MM.1S (cell line): ENCODE data around the gene BFSP1.
A peak's percentile ranks its signal among the peaks of the same experiment; 100 is the strongest.

Experiments used
- DNase-seq: peaks from one replicate; pipeline ENCODE4 v3.0.0-alpha.2; 2015
- H2AFZ ChIP-seq: fragments of 300-600 bp; sonication (generic); 2 replicates; pipeline ENCODE4 v1.6.0; 2016; ENCODE audit warnings: antibody characterized with exemption, low read length
- H3F3A ChIP-seq: fragments of 300-600 bp; sonication (generic); 2 replicates; pipeline ENCODE4 v1.6.1; 2016; ENCODE audit warnings: mild to moderate bottlenecking, antibody characterized with exemption, low read length, moderate library complexity, mixed read lengths; ENCODE audit not compliant: insufficient read depth
- H3K27ac ChIP-seq: fragments of 300-600 bp; sonication (generic); 2 replicates; pipeline ENCODE4 v1.5.1; 2016; ENCODE audit warnings: mild to moderate bottlenecking, low read length
- H3K27me3 ChIP-seq: fragments of 300-600 bp; sonication (generic); replicated peaks from 2 replicates; pipeline ENCODE4 v1.6.0; 2016; ENCODE audit warnings: low read length; ENCODE audit not compliant: insufficient read depth
- H3K36me3 ChIP-seq: fragments of 300-600 bp; sonication (generic); replicated peaks from 2 replicates; pipeline ENCODE4 v1.6.1; 2016; ENCODE audit warnings: mild to moderate bottlenecking, low read length, mixed read lengths; ENCODE audit not compliant: insufficient read depth
- H3K4me1 ChIP-seq: fragments of 300-600 bp; sonication (generic); 2 replicates; pipeline ENCODE4 v1.6.1; 2016; ENCODE audit warnings: low read length, mixed read lengths
- H3K4me2 ChIP-seq: fragments of 300-600 bp; sonication (generic); 2 replicates; pipeline ENCODE4 v1.6.0; 2016; ENCODE audit warnings: low read depth, low read length
- H3K4me3 ChIP-seq: fragments of 300-600 bp; sonication (generic); 2 replicates; pipeline ENCODE4 v1.5.1; 2016; ENCODE audit warnings: low read length, mixed read lengths
- H3K79me2 ChIP-seq: fragments of 300-600 bp; sonication (generic); 2 replicates; pipeline ENCODE4 v1.6.1; 2016; ENCODE audit warnings: mixed run types, low read length, mixed read lengths
- H3K9ac ChIP-seq: fragments of 300-600 bp; sonication (generic); 2 replicates; pipeline ENCODE4 v1.6.1; 2016; ENCODE audit warnings: low read length, mixed read lengths
- H3K9me2 ChIP-seq: fragments of 300-600 bp; sonication (generic); replicated peaks from 2 replicates; pipeline ENCODE4 v1.6.1; 2016; ENCODE audit warnings: mild to moderate bottlenecking, low read length, mixed read lengths; ENCODE audit not compliant: insufficient read depth
- H3K9me3 ChIP-seq: fragments of 300-600 bp; sonication (generic); replicated peaks from 2 replicates; pipeline ENCODE4 v1.6.1; 2016; ENCODE audit warnings: mild to moderate bottlenecking, low read length, mixed read lengths; ENCODE audit not compliant: insufficient read depth
- H4K20me1 ChIP-seq: fragments of 300-600 bp; sonication (generic); 2 replicates; pipeline ENCODE4 v1.6.1; 2016; ENCODE audit warnings: mild to moderate bottlenecking, low read length, moderate library complexity, mixed read lengths; ENCODE audit not compliant: insufficient read depth
- EZH2 ChIP-seq: fragments of 300-600 bp; sonication (generic); optimal IDR thresholded peaks from 2 replicates; pipeline ENCODE3; 2017; ENCODE audit warnings: low read depth, mild to moderate bottlenecking, antibody characterized with exemption, low read length, mixed read lengths
- EZH2phosphoT487 ChIP-seq: fragments of 300-600 bp; sonication (generic); IDR thresholded peaks from 2 replicates; pipeline ENCODE4 v1.6.1; 2018; ENCODE audit warnings: antibody characterized with exemption, low read length
- TF ChIP-seq, protein P1 (sequence below): fragments of 300-600 bp; sonication (generic); IDR thresholded peaks from 2 replicates; pipeline ENCODE4 v1.5.1; 2016; ENCODE audit warnings: antibody characterized with exemption, low read length, mixed read lengths

Gene BFSP1

DNA sequence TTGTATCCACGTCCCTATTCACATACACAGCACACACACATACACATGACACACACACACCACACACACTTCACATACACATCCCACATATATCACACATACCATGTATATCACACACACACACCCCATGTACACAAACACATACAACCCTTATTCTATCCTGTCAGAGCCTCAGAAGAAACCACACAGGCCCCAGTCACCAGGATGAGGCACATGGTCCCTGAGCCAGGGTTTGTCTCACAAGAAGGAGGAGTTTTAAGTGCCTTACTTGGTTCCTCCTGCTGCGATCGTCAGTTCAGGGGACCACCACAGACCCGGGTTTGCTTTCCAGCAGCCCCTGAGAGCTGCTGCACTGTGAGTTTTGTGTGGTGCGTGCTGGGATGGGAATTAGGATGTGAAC lies 23.6 kb downstream of the BFSP1 start:
- Histone ChIP-seq H3K9ac (no peak overlapping the region), H3K27ac (no peak overlapping the region), H3K4me2 (no peak overlapping the region), H3K36me3 (no peaks in the 10 kb centered on the region), H3K4me3 (no peak overlapping the region), H4K20me1 (no peaks in the 10 kb centered on the region), H3K9me2 (no peaks in the 10 kb centered on the region), H3K27me3 (no peaks in the 10 kb centered on the region), H3F3A (no peaks in the 10 kb centered on the region), H2AFZ (no peak overlapping the region), H3K4me1 (peaks cover 21% of the 10 kb centered on the region; the same call in 1 of the 2 replicates), H3K79me2 (no peaks in the 10 kb centered on the region), H3K9me3 (no peaks in the 10 kb centered on the region)
- DNase-seq: no peak
- TF ChIP-seq EZH2phosphoT487 (no peak), EZH2 (no peak)
- TF ChIP-seq, protein P1, sequence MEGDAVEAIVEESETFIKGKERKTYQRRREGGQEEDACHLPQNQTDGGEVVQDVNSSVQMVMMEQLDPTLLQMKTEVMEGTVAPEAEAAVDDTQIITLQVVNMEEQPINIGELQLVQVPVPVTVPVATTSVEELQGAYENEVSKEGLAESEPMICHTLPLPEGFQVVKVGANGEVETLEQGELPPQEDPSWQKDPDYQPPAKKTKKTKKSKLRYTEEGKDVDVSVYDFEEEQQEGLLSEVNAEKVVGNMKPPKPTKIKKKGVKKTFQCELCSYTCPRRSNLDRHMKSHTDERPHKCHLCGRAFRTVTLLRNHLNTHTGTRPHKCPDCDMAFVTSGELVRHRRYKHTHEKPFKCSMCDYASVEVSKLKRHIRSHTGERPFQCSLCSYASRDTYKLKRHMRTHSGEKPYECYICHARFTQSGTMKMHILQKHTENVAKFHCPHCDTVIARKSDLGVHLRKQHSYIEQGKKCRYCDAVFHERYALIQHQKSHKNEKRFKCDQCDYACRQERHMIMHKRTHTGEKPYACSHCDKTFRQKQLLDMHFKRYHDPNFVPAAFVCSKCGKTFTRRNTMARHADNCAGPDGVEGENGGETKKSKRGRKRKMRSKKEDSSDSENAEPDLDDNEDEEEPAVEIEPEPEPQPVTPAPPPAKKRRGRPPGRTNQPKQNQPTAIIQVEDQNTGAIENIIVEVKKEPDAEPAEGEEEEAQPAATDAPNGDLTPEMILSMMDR: no peak

DNA sequence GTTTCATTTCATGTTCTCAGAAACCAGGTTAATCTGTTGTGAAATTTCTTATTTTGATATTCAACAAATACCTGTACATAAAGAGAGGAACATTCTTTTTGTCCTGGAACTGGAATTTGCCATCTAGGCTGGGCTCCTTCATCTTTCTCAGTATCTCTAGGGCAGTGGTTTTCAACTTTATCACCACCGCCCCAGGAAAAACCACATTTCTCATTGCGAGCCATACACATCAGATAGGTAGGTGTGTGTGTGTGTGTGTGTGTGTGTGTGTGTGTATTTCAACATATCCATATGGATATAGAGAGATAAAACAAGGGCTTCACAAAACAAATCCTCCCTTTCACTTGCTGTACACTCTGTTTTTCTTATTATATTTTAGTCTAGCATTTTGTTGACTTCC lies 24.1 kb downstream of the BFSP1 start:
- H3K4me3 ChIP-seq: no peak overlapping the region
- no peaks in the 10 kb centered on the region for H4K20me1 ChIP-seq
- H3K9me3 ChIP-seq: no peaks in the 10 kb centered on the region
- DNase-seq: no peak
- H3K27me3 ChIP-seq: no peaks in the 10 kb centered on the region
- no peaks in the 10 kb centered on the region for H3F3A ChIP-seq
- no peaks in the 10 kb centered on the region for H3K9me2 ChIP-seq
- H3K36me3 ChIP-seq: no peaks in the 10 kb centered on the region
- H2AFZ ChIP-seq: no peak overlapping the region
- H3K4me1 ChIP-seq: peaks cover 21% of the 10 kb centered on the region; the same call in 1 of the 2 replicates
- TF ChIP-seq EZH2 (no peak), EZH2phosphoT487 (no peak)
- TF ChIP-seq, protein P1: no peak
- H3K79me2 ChIP-seq: no peaks in the 10 kb centered on the region
- H3K9ac ChIP-seq: no peak overlapping the region
- H3K27ac ChIP-seq: no peak overlapping the region
- no peak overlapping the region for H3K4me2 ChIP-seq

DNA sequence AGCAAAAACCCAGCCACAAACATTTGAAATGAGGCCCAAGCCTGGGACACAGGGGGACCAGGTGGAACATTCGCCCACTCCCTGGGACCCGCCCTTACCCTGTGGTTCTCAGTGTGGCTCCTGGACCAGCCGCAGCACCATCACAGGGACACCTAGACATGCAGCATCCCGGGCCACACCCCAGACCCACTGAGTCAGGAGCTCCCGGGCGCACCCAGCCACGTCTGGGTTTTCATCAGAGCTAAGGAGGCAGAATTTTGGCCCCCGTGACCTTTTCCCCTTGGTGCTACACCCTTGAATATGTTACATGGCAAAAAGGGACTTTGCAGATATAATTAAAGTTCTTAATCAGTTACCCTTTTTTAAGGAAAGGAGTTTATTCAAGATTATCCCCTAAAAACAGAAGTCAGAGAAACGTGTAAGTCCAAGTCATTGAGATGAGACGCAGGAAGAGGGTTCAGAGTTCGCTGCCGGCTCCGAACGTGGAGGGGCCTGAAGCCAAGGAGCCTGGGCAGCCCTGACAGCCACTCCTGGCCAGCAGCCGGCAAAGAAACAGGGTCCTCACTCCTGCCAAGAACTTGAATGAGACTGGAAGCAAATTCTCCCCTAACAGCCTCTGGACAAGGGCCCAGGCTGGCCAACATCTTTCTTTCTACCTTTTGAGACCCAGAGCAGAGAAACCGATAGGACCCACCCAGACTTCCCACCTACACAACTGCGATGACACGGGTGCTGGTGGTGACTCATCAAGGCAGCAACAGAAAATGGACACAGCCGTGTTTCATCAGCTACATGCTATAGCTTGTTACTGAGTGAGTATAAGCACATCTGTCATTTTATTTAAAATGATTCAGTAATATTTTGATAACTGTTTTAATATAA lies 25.3 kb downstream of the BFSP1 start:
- Histone ChIP-seq H3K4me3 (peak overlapping the region; percentile 72), H3F3A (no peaks in the 10 kb centered on the region), H3K9ac (no peak overlapping the region; the same call in 1 of the 2 replicates), H4K20me1 (no peaks in the 10 kb centered on the region), H3K9me3 (no peaks in the 10 kb centered on the region), H3K9me2 (no peaks in the 10 kb centered on the region), H3K79me2 (no peaks in the 10 kb centered on the region), H2AFZ (peak overlapping the region; percentile 92), H3K4me2 (peak overlapping the region; percentile 93), H3K27ac (no peak overlapping the region), H3K4me1 (peaks cover 14% of the 10 kb centered on the region; the same call in 1 of the 2 replicates), H3K36me3 (no peaks in the 10 kb centered on the region), H3K27me3 (no peaks in the 10 kb centered on the region)
- no peak for TF ChIP-seq EZH2
- TF ChIP-seq EZH2phosphoT487: no peak
- TF ChIP-seq, protein P1: no peak
- DNase-seq: no peak
